NT2/D1 (cell line): Measurements from ENCODE around the gene WRAP73.

Source experiments
- SUZ12 ChIP-seq: IDR thresholded peaks from 2 replicates; pipeline ENCODE4 v1.6.1; 2011; ENCODE audit not compliant: insufficient read length, insufficient read depth; ENCODE audit errors: extremely low read depth
- YY1 ChIP-seq: IDR thresholded peaks from 2 replicates; pipeline ENCODE4 v1.6.1; 2011; ENCODE audit not compliant: insufficient read length, insufficient read depth
- ZNF274 ChIP-seq: IDR thresholded peaks from 2 replicates; pipeline ENCODE4 v1.6.1; 2011; ENCODE audit warnings: mild to moderate bottlenecking, low read depth, low read length

- no peak for TF ChIP-seq ZNF274
- no peak for TF ChIP-seq YY1
- TF ChIP-seq SUZ12 = no peak
These were observed 46.1 kb downstream of the WRAP73 start for GRCh38 chr1:3603571-3604467.
